HG03097 (cell line): ENCODE results near the gene TLK2.
A peak's percentile ranks its signal among the peaks of the same experiment; 100 is the strongest.
"Not testable (repeated sequence)": the region's sequence is repeated elsewhere in the genome, so short reads cannot be mapped to it uniquely, and the experiment has no call there.

Source experiments
- ATAC-seq: cut with Tn5 transposase; IDR thresholded peaks from one replicate; pipeline ENCODE4 v1.9.1; 2021; ENCODE audit not compliant: unreplicated experiment, low FRiP score

The TLK2 gene

DNA sequence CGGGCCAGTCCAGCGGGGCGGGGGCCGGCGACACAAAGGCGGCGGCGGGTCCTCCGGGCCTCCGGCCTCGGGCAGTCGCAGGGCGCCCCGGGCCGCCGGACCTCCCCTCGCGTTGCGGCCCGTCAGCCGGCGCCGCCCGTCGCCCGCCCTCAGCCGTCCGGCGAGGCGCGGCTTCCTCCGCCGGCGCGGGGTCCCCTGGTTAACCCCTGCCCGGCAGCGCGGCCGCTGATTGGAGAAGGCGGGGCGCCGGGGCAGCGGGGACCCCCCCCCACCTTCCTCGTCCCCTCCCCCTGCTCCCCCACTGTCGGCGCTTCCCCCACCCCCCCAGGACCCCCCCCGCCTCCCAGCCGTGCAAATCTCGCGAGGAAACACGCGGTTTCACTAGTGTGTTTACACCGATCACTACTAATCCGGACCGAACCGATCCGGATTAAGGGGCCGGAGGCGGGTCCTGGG lies at the start of gene TLK2:
TSS of gene TLK2 (plus strand) at position 402 of the 456 bp plus-strand sequence. CDS start 2,301 bp downstream, outside the sequence.
- ATAC-seq: peak; percentile 71

DNA sequence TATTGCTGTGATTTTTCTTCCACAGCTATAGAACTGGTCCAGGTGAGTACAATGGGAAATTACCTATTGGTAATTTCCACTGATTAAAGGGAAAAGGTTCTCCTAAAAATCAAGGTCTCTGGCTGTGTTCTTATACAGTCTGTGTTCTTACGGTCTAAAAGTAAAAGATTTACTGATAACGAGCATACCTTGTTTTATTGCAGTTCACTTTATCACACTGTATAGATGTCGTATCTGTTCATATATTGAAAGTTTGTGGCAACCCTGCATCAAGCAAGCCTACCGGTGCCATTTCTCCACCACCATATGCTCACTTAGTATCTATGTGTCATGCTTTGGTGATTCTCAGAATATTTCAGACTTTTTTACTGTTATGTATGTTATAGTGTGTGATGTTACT lies 43.4 kb upstream of the TLK2 start:
- ATAC-seq: not testable (repeated sequence)

GRCh38 chr17:62441181-62441580 lies 37.4 kb upstream of the TLK2 start:
- not testable (repeated sequence) for ATAC-seq

DNA sequence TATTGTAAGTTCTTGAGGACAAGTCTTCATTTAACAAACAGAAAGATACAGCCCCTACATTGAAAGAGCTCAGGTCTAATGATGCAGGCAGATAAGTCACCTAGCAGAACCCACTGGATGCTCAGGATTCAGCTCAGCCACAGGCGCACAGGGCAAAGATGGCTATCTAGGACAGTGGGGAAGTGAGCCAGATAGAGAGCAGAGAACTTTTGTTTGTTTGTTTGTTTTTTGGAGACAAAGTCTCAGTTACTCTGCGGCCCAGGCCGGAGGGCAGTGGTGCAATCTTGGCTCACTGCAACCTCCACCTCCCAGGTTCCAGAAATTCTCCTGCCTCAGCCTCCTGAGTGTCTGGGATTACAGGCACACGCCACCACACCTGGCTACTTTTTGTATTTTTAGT lies 34.6 kb upstream of the TLK2 start:
- ATAC-seq: no peak

- ATAC-seq: not testable (repeated sequence)
Measured at GRCh38 chr17:62445791-62446190, 32.8 kb upstream of the TLK2 start.

- ATAC-seq: not testable (repeated sequence)
Measured at GRCh38 chr17:62452195-62452594, 26.4 kb upstream of the TLK2 start.

DNA sequence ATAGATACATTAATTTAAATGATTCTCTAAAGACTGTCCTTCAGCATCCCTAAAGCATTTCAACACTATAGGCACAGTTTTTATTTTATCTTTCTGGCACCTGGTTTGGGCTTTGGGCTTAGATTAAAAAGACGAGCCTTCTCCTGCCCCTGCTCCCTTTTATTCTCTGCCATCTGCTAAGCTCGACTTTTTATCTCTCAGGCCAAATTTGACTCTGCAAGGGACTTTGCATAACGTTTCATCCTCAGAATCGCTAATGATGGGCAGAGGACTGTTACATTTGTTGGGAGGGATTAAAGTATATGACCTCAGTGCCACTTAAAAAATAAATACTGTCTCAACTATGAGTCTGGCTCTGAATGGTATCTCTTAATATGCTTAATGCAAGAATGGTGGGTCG lies 25.6 kb upstream of the TLK2 start:
- ATAC-seq: not testable (repeated sequence)

- peak; percentile 49 for ATAC-seq
Measured at GRCh38 chr17:62453656-62454055, 25.0 kb upstream of the TLK2 start.

DNA sequence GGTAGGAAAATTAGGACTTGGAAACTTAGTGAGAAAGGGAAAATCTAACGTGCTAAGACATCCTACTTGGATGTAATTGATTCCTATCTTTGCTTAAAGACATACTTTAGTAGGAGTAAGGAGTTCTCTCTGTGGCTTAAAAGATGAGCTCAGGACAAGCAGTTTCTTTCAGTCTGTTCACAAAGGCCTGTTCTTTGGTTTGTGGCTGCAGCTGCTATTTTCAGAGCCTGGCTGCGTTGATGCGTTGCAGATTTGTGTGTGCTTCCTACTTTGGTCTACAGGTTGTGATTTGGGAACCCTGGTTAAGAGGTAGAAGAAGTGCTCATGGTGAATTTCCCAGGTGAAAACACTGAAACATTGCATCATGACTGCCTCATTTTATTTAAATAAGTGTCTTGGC lies 24.5 kb upstream of the TLK2 start:
- ATAC-seq: not testable (repeated sequence)

DNA sequence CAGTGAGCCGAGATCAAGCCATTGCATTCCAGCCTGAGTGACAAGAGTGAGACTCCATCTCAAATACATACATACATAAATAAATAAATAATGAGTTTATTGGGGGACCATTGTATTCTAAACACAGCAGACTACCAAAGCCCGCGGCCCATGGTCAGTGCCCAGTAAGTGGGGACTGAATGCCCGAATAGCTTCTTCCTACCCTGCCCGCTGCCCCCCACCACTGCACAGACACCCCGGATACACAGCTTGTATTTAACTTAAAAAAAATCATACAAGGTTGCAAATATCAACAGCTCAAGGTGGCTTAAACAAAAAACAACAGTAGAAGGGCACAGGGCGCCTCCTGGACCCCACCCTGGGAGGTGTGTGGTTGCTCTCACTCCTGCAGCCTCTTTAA lies 22.6 kb upstream of the TLK2 start:
- ATAC-seq: no peak

DNA sequence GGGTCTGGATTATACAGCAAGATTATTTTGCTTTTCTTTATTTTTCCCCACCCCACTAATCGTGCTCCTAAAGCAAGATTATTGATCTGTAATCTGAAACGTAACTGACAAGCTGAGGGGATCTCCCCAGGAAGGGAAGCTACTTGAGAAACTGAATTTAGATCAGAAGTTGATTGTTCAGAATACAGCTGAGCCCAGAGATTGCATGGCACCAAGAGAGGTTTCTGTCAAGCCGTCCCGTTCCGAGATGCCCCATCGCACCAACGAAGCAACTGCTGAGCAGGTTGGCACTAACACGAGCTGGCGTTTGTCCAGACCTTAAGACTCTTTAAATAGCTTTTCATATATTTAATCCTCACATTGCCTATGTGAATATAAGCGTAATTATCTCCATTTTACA lies 20.1 kb upstream of the TLK2 start:
- ATAC-seq: not testable (repeated sequence)

DNA sequence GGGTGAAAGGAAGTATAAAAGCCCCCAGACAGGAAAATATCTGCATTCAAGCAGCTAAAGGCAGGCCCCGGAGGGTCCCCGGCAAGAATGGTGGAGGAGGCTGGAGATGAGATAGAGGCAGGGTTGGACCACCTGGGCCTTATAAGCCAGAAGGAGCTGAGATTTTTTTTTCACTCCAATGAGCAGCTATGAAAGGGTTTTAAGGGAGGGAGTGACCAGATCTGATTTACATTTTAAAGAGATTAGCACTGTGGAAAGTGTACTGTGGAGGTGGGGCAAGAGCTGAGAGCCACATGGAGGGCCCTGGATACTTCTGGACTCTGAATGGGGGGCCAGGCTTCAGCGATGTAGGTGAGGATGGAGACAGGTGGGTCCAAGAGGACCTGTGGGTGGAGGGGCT lies 14.2 kb upstream of the TLK2 start:
- ATAC-seq: not testable (repeated sequence)

- ATAC-seq: not testable (repeated sequence)
Measured at GRCh38 chr17:62465271-62465670, 13.4 kb upstream of the TLK2 start.

DNA sequence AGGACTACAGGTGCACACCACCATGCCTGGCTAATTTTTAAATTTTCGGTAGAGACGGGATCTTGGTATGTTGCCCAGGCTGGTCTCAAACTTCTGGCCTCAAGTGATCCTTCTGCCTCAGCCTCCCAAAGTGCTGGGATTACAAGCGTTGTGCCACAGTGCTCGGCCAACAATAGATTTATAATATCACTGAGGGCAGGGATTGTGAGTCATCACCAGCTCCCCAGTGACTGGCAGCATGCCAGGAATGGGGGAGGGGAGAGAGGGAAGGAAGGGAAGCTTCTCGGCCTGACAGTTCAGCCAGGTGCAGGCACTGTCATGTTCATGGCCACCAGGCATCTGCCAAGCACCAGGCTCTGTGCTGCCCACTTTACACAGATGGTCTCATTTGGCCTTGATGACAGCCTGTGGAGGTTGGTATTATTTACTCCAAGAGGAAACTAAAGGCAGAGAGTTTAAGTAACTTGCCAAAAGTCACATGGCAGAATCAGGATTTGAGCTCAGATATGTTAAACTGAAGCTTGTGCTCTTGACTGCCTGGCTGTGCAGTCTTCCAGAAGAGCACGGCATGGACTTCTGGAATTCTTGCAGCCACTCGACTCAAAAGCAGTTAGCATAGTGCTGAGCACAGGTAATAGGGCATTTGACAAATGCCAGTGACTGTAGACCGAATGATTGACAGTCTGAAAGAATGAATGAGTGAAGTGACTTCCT lies 7.8 kb upstream of the TLK2 start:
- ATAC-seq: not testable (repeated sequence)

- ATAC-seq: not testable (repeated sequence)
Measured at GRCh38 chr17:62471380-62471880, 7.2 kb upstream of the TLK2 start.

- not testable (repeated sequence) for ATAC-seq
Measured at GRCh38 chr17:62473030-62473982, 5.3 kb upstream of the TLK2 start.

- ATAC-seq: not testable (repeated sequence)
Measured at GRCh38 chr17:62477111-62477510, 1.5 kb upstream of the TLK2 start.

DNA sequence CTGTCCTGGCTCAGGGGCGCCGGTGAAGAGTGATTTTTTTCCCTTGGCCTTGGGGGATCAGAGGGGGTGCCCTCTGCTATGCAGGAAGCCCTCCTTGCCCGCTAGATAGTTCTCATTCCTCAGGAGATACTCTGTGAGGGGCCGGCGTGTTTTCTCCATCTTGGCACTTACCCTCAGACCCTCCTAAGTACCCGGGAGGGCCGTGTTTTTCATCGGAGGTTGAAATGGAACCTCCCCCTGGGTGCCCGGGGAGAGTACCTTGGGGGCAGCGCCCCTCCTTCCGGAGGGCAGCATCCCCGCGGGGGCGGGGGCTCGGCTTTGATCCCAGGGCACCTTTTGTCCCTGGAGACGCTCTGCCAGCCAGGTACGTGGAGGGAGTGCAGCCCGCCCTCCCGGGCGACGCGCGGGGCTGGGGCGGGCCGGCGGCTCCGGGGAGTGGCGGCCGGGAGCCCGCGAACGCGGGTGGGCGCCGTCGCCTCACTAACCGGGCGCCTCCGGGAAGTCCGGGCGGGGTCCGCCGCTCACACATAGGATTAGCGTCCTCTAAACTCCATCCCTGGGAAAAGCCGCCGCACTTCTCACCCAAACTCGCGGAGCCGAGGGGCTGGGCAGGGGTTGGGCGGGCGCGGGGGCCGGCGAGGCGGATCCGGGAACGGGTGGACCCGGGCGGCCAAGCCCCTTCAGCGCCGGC lies 762 bp upstream of the TLK2 start:
- peak; percentile 29 for ATAC-seq

DNA sequence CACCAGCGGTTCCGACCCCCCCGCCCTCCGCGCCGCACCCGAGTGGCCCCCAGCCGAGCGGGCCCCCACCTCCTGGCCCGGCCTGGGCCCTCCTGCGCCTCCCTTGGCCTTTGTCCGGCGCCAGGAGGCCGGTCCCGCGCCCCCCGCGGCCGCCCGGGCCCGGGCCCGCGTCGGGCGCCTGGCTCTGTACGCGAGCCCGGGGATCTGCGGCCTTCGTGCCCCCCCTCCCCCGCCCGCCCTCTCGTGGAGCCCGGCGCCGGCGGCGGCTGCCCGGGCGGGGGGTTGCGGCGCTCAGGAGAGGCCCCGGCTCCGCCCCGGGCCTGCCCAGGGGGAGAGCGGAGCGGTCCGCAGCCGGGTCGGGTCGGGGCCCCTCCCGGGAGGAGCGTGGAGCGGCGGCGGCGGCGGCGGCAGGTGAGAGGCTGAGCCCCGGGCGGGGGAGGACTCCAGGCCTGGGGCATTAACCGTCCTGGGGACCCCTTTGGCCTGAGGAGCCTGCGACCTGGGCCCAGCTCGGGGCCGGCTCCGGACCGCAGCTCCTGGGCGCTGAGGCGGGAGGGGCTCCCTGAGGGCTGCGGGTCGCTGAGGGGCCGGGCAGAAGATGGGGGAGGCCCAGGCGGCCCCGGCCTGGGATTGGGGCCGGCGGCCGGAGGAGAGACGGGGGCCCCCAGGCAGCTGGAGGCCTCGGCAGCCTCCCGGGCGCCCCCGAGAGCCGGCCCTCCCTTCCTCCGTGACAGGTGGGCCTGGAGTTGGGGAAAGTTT lies 434 bp downstream of the TLK2 start:
- ATAC-seq: peak; percentile 33
